Left lung (tissue), 10 donors: ENCODE data around the gene CLPTM1L. TPM values are rescaled to one million over a fixed set of nuclear protein-coding genes. Genes with fewer than 3 reads are reported as not detected.
A peak's percentile ranks its signal among the peaks of the same experiment; 100 is the strongest.

Experiments
- ATAC-seq: fragments of 200-7000 bp; cut with Tn5 transposase; one replicate; pipeline ENCODE4 v1.9.1; 2020; ENCODE audit warnings: moderate library complexity
- DNase-seq, 4 donors: peaks; one replicate each; pipeline ENCODE4 v3.0.0-alpha.2; 2013 to 2020
- H3K27ac ChIP-seq, 2 donors: fragments of 200-600 bp; sonication (generic) in 1 of 2; one replicate each; pipeline versions ENCODE4 v1.5.0 to v1.8.0; 2020 to 2021
- H3K27me3 ChIP-seq, 2 donors: fragments of 200-600 bp; sonication (generic) in 1 of 2; one replicate each; pipeline versions ENCODE4 v1.5.0 to v1.8.0; 2020 to 2021
- H3K36me3 ChIP-seq, 2 donors: fragments of 200-600 bp; sonication (generic) in 1 of 2; one replicate each; pipeline versions ENCODE4 v1.5.0 to v1.8.0; 2020 to 2021
- H3K4me1 ChIP-seq, 2 donors: fragments of 200-600 bp; one replicate each; pipeline ENCODE4 v1.8.0; 2021
- H3K4me3 ChIP-seq, 2 donors: fragments of 200-600 bp; sonication (generic) in 1 of 2; one replicate each; pipeline versions ENCODE4 v1.5.0 to v1.8.0; 2020 to 2021; ENCODE audit warnings: mild to moderate bottlenecking in 1 of 2
- H3K9me3 ChIP-seq, 2 donors: fragments of 200-600 bp; sonication (generic) in 1 of 2; one replicate each; pipeline versions ENCODE4 v1.5.0 to v1.8.0; 2020 to 2021
- intact Hi-C, 2 donors: fragments of 100-400 bp; cut with DNase I; formaldehyde crosslinking; loops; one replicate each; pipeline versions ENCODE4 v1.11.2 to v1.14.2; 2022
- polyA plus RNA-seq, 6 donors: library from polyadenylated mRNA; unstranded; fragments of 120-200 nt; gene quantifications; one replicate each; pipeline ENCODE4 v1.2.1, GENCODE V29; 2013; ENCODE audit not compliant: insufficient read length in 6 of 6
- total RNA-seq, 2 donors: library from RNA; stranded (reverse); fragmentation: NEBNext Ultra II Directional; extraction: Animal tissue kit (Norgen Biotek cat#: 25700); gene quantifications; one replicate each; pipeline ENCODE4 v1.2.1, GENCODE V29; 2021
- TF ChIP-seq, protein P1 (sequence below), 2 donors: fragments of 200-600 bp; sonication (generic) in 1 of 2; IDR thresholded peaks; one replicate each; pipeline versions ENCODE4 v1.5.0 to v1.8.0; 2021; ENCODE audit warnings: antibody characterized with exemption in 2 of 2
- donor health status: DM: no; HTN: yes; CAD: no.
- donor health status: DM: no; HTN: no; CAD: no.

The CLPTM1L gene
- total and polyA plus RNA-seq, 8 donors = 90.4 to 171 (median 99.4) TPM

DNA sequence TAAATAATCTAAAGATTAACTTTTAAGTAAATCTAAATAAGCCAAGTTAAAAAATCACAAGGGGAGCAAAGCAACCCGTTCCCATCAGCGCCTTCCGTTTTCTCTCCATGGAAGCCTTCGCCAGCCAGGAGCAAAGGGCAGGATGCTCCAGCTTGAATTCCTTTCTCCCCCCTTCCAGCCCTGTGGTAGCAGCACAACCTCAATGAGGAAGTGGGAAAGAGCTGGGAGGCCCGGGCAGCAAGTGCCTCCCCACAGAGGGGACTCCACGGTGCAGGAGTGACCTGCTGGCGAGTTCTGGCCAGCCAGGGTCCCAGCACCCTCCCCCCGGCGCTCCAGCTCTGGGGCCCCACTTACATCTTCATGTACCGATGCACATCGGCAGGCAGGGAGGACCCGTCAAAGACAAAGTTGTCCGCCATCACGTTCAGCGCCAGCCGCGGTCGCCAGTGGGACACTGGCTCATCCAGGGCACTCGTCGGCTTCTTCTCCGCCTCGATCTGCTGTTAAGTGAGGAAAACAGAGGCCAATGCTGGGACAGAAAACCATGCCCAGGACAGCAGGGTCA, 6.3 kb downstream of the CLPTM1L start:
- peaks cover 0 to 91% of the 10 kb centered on the region in 2 donors for H3K36me3 ChIP-seq
- no peak overlapping the region for H3K27ac ChIP-seq
- intact Hi-C loops = no loop called here
- no peaks in the 10 kb centered on the region for H3K27me3 ChIP-seq
- ATAC-seq (no peak), DNase-seq (peak in 1 of 4 donors; percentile 77)
- peaks cover 6 to 13% of the 10 kb centered on the region in 2 donors for H3K4me1 ChIP-seq
- TF ChIP-seq, protein P1, sequence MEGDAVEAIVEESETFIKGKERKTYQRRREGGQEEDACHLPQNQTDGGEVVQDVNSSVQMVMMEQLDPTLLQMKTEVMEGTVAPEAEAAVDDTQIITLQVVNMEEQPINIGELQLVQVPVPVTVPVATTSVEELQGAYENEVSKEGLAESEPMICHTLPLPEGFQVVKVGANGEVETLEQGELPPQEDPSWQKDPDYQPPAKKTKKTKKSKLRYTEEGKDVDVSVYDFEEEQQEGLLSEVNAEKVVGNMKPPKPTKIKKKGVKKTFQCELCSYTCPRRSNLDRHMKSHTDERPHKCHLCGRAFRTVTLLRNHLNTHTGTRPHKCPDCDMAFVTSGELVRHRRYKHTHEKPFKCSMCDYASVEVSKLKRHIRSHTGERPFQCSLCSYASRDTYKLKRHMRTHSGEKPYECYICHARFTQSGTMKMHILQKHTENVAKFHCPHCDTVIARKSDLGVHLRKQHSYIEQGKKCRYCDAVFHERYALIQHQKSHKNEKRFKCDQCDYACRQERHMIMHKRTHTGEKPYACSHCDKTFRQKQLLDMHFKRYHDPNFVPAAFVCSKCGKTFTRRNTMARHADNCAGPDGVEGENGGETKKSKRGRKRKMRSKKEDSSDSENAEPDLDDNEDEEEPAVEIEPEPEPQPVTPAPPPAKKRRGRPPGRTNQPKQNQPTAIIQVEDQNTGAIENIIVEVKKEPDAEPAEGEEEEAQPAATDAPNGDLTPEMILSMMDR (IDR thresholded peaks at IDR 0.05) = no peak
- H3K9me3 ChIP-seq = no peaks in the 10 kb centered on the region
- H3K4me3 ChIP-seq = no peak overlapping the region

DNA sequence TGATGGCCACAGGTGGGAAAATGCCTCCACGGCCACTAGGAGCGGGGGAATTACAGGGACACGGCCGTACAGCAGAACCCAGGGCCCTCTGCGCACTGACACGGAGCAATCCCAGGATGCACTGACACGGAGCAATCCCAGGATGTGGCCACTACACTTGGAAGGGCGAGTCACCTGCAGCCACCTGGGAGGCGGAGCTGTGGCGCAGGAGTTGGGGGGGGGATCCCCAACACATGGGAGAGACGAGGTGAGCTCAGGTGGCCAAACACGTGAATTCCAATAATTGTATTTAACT, 6.8 kb downstream of the CLPTM1L start:
- TF ChIP-seq, protein P1 (IDR thresholded peaks at IDR 0.05) = no peak
- Histone ChIP-seq H3K4me3 (no peak overlapping the region), H3K27ac (no peak overlapping the region), H3K36me3 (peaks cover 0 to 92% of the 10 kb centered on the region in 2 donors), H3K27me3 (no peaks in the 10 kb centered on the region), H3K9me3 (no peaks in the 10 kb centered on the region), H3K4me1 (peaks cover 3 to 8% of the 10 kb centered on the region in 2 donors)
- intact Hi-C loops = no loop called here
- peak in 1 of 4 donors; percentile 38 for DNase-seq
- no peak for ATAC-seq

DNA sequence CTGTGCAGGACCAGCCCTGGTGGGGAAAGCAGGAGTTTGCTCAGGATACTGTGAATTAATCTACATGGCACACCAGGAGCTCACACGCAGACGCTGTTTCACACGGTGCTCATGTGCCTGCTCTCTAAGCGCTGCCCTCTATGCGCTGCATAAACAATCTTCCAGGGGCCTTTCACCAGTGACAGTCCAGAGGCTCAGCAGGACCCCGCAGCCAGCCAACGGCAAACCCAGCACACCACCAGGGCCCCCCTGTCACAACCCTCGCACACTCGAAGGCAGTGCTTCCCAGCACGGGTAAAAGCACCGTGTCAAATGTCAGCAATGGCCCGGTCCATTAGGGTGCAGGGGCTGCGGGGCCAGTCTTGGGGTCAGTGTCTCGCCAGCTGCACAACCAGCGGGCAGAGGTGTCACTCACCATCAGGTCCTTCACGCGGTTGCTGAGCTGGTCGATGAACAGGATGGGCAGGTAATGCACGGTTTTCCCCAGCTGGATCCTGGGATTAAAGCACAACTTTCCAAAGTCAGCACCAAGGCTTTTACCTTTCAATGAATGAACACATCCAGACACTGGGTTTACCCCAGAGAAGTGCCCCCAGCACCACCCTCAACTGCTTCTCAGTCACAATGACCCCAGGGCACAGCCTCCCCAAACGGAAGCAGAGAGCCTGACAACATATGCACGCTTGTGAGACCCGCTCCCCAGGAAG, 7.3 kb downstream of the CLPTM1L start:
- TF ChIP-seq, protein P1 (IDR thresholded peaks at IDR 0.05) = no peak
- H3K36me3 ChIP-seq = peaks cover 0 to 87% of the 10 kb centered on the region in 2 donors
- no peaks in the 10 kb centered on the region for H3K27me3 ChIP-seq
- intact Hi-C loops = no loop called here
- peaks cover 0 to 3% of the 10 kb centered on the region in 2 donors for H3K4me1 ChIP-seq
- ATAC-seq (no peak), DNase-seq (peak in 1 of 4 donors; percentile 60)
- H3K9me3 ChIP-seq = no peaks in the 10 kb centered on the region
- no peak overlapping the region for H3K27ac ChIP-seq
- no peak overlapping the region for H3K4me3 ChIP-seq

DNA sequence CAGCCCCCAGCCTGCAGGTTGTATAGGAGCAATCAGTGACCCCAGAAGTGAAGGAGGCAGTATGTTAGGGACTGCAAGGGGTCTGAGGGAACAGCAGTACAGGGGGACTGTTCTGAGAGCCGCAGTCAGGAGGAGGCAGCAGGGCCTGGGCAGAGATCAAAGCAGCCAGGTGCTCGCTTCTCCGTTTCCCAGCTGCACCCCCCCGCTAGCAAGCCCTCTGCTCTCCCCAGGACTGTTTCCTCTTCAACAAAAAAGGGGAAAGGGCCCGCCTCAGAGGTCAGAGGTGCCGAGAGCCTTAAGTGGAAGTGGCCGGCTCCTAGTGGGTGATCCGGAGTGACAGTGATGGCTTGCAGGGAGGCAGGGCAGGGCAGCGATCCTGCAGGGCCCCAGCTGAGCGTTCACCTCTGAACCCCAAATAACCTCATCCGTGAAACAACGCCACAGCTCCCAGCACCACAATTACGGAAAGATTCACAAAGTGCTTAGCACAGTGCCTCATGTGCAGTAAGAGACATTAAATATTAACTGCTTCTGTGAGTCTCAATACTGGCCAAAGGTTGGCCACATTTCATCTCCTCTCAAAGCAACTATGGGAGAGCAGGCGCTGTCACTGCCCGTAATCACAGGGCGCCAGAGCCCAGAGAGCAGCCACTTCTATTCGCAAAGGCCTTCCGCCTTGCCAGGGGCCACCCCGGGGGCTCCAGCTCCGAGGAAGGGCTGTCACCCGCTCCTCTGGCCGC, 8.0 kb downstream of the CLPTM1L start:
- Histone ChIP-seq H3K4me1 (peaks cover 0 to 2% of the 10 kb centered on the region in 2 donors), H3K27ac (no peak overlapping the region), H3K9me3 (no peaks in the 10 kb centered on the region), H3K36me3 (peaks cover 0 to 87% of the 10 kb centered on the region in 2 donors), H3K4me3 (no peak overlapping the region), H3K27me3 (no peaks in the 10 kb centered on the region)
- intact Hi-C loops = no loop called here
- TF ChIP-seq, protein P1 (IDR thresholded peaks at IDR 0.05) = no peak
- ATAC-seq = no peak
- DNase-seq = peak in 1 of 4 donors; percentile 44

DNA sequence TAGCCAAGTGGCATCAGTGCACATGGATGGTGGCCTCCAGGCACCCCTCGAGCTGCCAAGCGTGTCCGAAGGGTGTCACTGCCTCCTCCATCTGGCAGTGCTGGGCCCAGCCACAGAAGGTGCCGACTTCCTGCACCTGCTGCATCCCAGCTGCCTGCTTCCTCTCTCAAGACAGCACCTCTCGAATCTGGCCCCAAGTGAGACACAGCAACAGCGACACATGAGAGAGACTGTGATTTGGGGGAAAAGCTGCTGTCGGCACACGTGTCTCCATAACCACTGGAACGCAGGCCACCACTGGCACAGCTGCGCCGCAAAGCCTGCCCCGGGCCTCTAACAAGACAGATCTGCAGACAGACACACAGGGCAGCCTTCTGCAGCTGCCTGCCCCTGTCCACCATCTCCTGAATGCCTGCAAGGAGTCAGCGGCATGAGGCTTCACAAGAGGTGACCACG, 8.8 kb downstream of the CLPTM1L start:
- peak in 1 of 4 donors; percentile 54 for DNase-seq
- H3K27ac ChIP-seq = no peak overlapping the region
- H3K4me3 ChIP-seq = no peak overlapping the region
- H3K27me3 ChIP-seq = no peaks in the 10 kb centered on the region
- peaks cover 0 to 3% of the 10 kb centered on the region in 2 donors for H3K4me1 ChIP-seq
- no peak for ATAC-seq
- TF ChIP-seq, protein P1 (IDR thresholded peaks at IDR 0.05) = no peak
- peaks cover 0 to 87% of the 10 kb centered on the region in 2 donors for H3K36me3 ChIP-seq
- no peaks in the 10 kb centered on the region for H3K9me3 ChIP-seq
- intact Hi-C loops = no loop called here
